Liver (tissue), 3 donors: ENCODE results near the gene CAPN1.

Experiments
- CTCF ChIP-seq: fragments of 150-350 bp; IDR thresholded peaks from 2 replicates; pipeline ENCODE4 v1.5.1; 2017; ENCODE audit warnings: improper control_type of control experiment, low read depth, low read length; ENCODE audit not compliant: missing input control
- GABPA ChIP-seq, 2 donors: IDR thresholded peaks in 1 of 2; conservative IDR thresholded peaks in 1 of 2; 2 replicates each; pipeline ENCODE4 v1.6.1; 2016; ENCODE audit warnings: antibody characterized with exemption in 2 of 2, mild to moderate bottlenecking in 1 of 2, moderate library complexity in 1 of 2
- MAX ChIP-seq: IDR thresholded peaks from 2 replicates; pipeline ENCODE4 v1.6.1; 2016; ENCODE audit warnings: antibody characterized with exemption
- RAD21 ChIP-seq, 2 donors: IDR thresholded peaks; 2 replicates each; pipeline ENCODE4 v1.6.1; 2016; ENCODE audit warnings: antibody characterized with exemption in 2 of 2, mild to moderate bottlenecking in 2 of 2
- TAF1 ChIP-seq: conservative IDR thresholded peaks from 2 replicates; pipeline ENCODE4 v1.6.1; 2016; ENCODE audit warnings: antibody characterized with exemption, mild to moderate bottlenecking
- donor health status: healthy.
- donor health status: healthy.

GRCh38 chr11:65216830-65217229, 35.1 kb downstream of the CAPN1 start:
- TF ChIP-seq MAX = no peak
- TF ChIP-seq RAD21 (IDR thresholded peaks at IDR 0.05) = no peak
- no peak for TF ChIP-seq CTCF
- TF ChIP-seq TAF1 = no peak
- TF ChIP-seq GABPA (IDR thresholded peaks at IDR 0.05 in 1 of 2, conservative IDR thresholded peaks at IDR 0.05 in 1 of 2) = no peak
